HG03457 (cell line): ENCODE results near the gene THSD4.
"Not testable (repeated sequence)": the region's sequence is repeated elsewhere in the genome, so short reads cannot be mapped to it uniquely, and the experiment has no call there.

ENCODE experiments used
- ATAC-seq: cut with Tn5 transposase; IDR thresholded peaks from one replicate; pipeline ENCODE4 v1.9.1; 2021; ENCODE audit warnings: moderate number of reproducible peaks; ENCODE audit not compliant: unreplicated experiment

THSD4 gene

GRCh38 chr15:71659730-71660067 lies 544.4 kb downstream of the THSD4 start:
- no peak for ATAC-seq

- ATAC-seq: no peak
Measured at GRCh38 chr15:71660501-71660900, 545.2 kb downstream of the THSD4 start.

GRCh38 chr15:71662306-71662705 lies 547.0 kb downstream of the THSD4 start:
- ATAC-seq: no peak

- no peak for ATAC-seq
Measured at GRCh38 chr15:71664622-71665021, 549.4 kb downstream of the THSD4 start.

GRCh38 chr15:71666763-71667620 lies 551.7 kb downstream of the THSD4 start:
- ATAC-seq: no peak

GRCh38 chr15:71669688-71670087 lies 554.4 kb downstream of the THSD4 start:
- no peak for ATAC-seq

- not testable (repeated sequence) for ATAC-seq
Measured at GRCh38 chr15:71670222-71670621, 555.0 kb downstream of the THSD4 start.

- ATAC-seq: no peak
Measured at GRCh38 chr15:71674354-71674753, 559.1 kb downstream of the THSD4 start.

- no peak for ATAC-seq
Measured at GRCh38 chr15:71677352-71677751, 562.1 kb downstream of the THSD4 start.

GRCh38 chr15:71677766-71678165 lies 562.5 kb downstream of the THSD4 start:
- no peak for ATAC-seq

GRCh38 chr15:71678191-71678590 lies 562.9 kb downstream of the THSD4 start:
- ATAC-seq: no peak

- no peak for ATAC-seq
Measured at GRCh38 chr15:71678605-71679004, 563.3 kb downstream of the THSD4 start.

- ATAC-seq: no peak
Measured at GRCh38 chr15:71679223-71679792, 564.0 kb downstream of the THSD4 start.

- ATAC-seq: no peak
Measured at GRCh38 chr15:71679793-71680353, 564.6 kb downstream of the THSD4 start.

GRCh38 chr15:71682001-71682400 lies 566.7 kb downstream of the THSD4 start:
- ATAC-seq: no peak

GRCh38 chr15:71683411-71684274 lies 568.4 kb downstream of the THSD4 start:
- no peak for ATAC-seq

GRCh38 chr15:71685420-71685993 lies 570.2 kb downstream of the THSD4 start:
- no peak for ATAC-seq

GRCh38 chr15:71686221-71687050 lies 571.2 kb downstream of the THSD4 start:
- no peak for ATAC-seq

GRCh38 chr15:71687902-71688508 lies 572.7 kb downstream of the THSD4 start:
- ATAC-seq: no peak
